Inferior parietal cortex (tissue), 1 donor: Measurements from ENCODE around the gene CCDC184.
"Not testable (repeated sequence)": the region's sequence is repeated elsewhere in the genome, so short reads cannot be mapped to it uniquely, and the experiment has no call there.

Source experiments
- DNase-seq: peaks from one replicate; pipeline ENCODE4 v3.0.0-alpha.2; 2016; ENCODE audit errors: extremely low spot score

Gene CCDC184

DNA sequence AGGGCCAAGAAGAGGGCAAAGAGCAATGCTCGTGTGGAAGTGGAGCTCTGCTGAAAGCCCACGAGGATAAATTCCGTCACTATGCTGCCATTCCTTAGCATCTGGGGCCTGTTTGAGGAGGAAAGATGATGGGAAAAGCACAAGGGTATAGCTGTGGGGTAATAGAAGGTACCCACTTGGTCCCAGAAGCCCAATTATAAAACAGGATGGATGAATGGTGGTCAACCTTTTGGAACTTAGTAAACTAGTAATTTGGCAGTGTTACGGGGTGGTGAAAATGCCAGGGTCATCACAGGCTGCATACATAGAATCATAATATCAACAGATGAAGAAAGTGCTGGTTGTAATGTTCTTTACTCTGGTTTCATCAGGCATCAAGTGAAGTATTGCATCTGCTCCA, 19.7 kb downstream of the CCDC184 start, which contains the start of gene OR10AD1:
Gene OR10AD1 (minus strand): TSS at position 101 of the 400 bp plus-strand sequence. CDS start 0 bp downstream, at position 101.
- DNase-seq = no peak

DNA sequence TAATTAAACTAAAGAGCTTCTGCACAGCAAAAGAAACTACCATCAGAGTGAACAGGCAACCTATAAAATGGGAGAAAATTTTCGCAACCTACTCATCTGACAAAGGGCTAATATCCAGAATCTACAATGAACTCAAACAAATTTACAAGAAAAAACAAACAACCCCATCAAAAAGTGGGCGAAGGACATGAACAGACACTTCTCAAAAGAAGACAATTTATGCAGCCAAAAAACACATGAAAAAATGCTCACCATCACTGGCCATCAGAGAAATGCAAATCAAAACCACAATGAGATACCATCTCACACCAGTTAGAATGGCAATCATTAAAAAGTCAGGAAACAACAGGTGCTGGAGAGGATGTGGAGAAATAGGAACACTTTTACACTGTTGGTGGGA, 26.1 kb downstream of the CCDC184 start:
- DNase-seq = not testable (repeated sequence)

- DNase-seq = no peak
Observed at GRCh38 chr12:48216785-48217184, 33.3 kb downstream of the CCDC184 start.

DNA sequence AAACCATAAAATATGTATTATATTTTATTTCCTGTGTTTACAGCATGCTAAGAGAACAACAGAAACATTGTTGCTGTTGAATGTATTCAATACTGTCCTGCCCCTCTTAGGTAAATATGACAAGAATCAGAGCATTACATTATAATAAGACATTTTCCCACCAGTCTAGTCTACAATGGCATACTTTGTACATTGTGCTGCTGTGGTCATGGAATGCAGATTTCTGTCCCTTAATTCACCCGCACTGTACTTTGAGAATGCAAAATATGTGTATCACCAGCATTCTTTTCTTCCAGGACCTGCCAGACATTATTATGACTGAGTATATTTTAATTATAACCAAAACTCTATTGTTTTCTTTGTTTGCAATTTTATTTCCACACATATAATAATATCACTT, 36.2 kb downstream of the CCDC184 start:
- DNase-seq = no peak

- no peak for DNase-seq
Observed at GRCh38 chr12:48220701-48221100, 37.3 kb downstream of the CCDC184 start.

- DNase-seq = no peak
Observed at GRCh38 chr12:48221645-48222044, 38.2 kb downstream of the CCDC184 start.

- not testable (repeated sequence) for DNase-seq
Observed at GRCh38 chr12:48224533-48224932, 41.1 kb downstream of the CCDC184 start.

DNA sequence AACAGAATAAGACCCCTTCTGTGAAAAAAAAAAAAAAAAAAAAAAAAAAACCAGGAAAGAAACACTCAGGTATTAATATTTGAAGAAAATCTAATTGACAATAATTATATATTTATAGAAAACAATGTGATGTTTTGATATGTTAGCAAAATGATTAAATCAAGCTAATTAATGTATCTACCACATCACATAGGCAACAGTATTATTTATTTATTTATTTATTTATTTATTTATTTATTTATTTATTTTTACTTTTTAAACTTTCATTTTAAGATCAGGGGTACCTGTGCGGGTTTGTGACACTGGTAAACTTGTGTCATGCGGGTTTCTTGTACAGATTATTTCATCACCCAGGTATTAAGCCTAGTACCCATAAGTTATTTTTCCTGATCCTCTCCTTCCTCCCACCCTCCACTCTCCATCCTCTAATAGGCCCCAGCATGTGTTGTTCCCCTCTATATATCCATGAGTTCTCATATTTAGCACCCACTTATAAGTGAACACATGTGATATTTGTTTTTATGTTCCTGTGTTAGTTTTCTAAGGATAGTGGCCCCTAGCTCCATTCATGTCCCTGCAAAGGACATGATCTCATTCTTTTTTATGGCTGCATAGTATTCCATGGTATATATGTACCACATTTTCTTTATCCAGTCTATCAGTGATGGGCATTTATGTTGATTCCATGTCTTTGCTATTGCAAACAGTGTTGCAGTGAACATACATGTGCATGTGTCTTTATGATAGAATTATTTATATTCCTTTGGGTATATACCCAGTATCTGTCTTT, 47.9 kb downstream of the CCDC184 start:
- DNase-seq = not testable (repeated sequence)
